WERI-Rb-1 (cell line): Measurements from ENCODE around the gene SHANK1.

Experiments used
- DNase-seq: peaks from one replicate; pipeline ENCODE4 v3.0.0-alpha.2; 2020
- H3K27ac ChIP-seq: fragments of 250-450 bp; sonication (Bioruptor Pico); 2 replicates; pipeline ENCODE4 v1.5.1; 2020; ENCODE audit warnings: mild to moderate bottlenecking, moderate library complexity
- H3K27me3 ChIP-seq: fragments of 250-450 bp; sonication (Bioruptor Pico); 2 replicates; pipeline ENCODE4 v1.5.1; 2021; ENCODE audit warnings: mild to moderate bottlenecking, low read depth, moderate library complexity; ENCODE audit not compliant: insufficient read depth, severe bottlenecking
- H3K36me3 ChIP-seq: fragments of 250-450 bp; sonication (Bioruptor Pico); 2 replicates; pipeline ENCODE4 v1.5.1; 2020; ENCODE audit warnings: mild to moderate bottlenecking, moderate library complexity
- H3K4me3 ChIP-seq: 2 replicates; pipeline ENCODE4 v1.5.1; 2011; ENCODE audit warnings: low read depth, mild to moderate bottlenecking, control low read depth, low read length
- H3K9me3 ChIP-seq: fragments of 250-450 bp; sonication (Bioruptor Pico); 2 replicates; pipeline ENCODE4 v1.5.1; 2021; ENCODE audit warnings: mild to moderate bottlenecking, moderate library complexity; ENCODE audit not compliant: severe bottlenecking
- CTCF ChIP-seq: IDR thresholded peaks from 2 replicates; pipeline ENCODE4 v1.5.1; 2011; ENCODE audit warnings: low read depth, mild to moderate bottlenecking, control low read depth, inconsistent platforms, low read length

SHANK1 gene

GRCh38 chr19:50720921-50721381 lies 1.3 kb upstream of the SHANK1 start:
- H3K27me3 ChIP-seq: peaks cover 8% of the 10 kb centered on the region
- no peak overlapping the region for H3K4me3 ChIP-seq
- no peaks in the 10 kb centered on the region for H3K9me3 ChIP-seq
- no peak overlapping the region for H3K27ac ChIP-seq
- no peak for TF ChIP-seq CTCF
- no peaks in the 10 kb centered on the region for H3K36me3 ChIP-seq
- DNase-seq: no peak

GRCh38 chr19:50720181-50720920 lies 749 bp upstream of the SHANK1 start:
- H3K27me3 ChIP-seq: peaks cover 8% of the 10 kb centered on the region
- no peak for TF ChIP-seq CTCF
- H3K9me3 ChIP-seq: no peaks in the 10 kb centered on the region
- no peaks in the 10 kb centered on the region for H3K36me3 ChIP-seq
- H3K4me3 ChIP-seq: no peak overlapping the region
- DNase-seq: no peak
- no peak overlapping the region for H3K27ac ChIP-seq

GRCh38 chr19:50719119-50719435 lies 525 bp downstream of the SHANK1 start:
- H3K9me3 ChIP-seq: no peaks in the 10 kb centered on the region
- H3K4me3 ChIP-seq: peak overlapping the region; percentile 46
- no peak for DNase-seq
- no peak for TF ChIP-seq CTCF
- no peaks in the 10 kb centered on the region for H3K36me3 ChIP-seq
- H3K27ac ChIP-seq: no peak overlapping the region
- peaks cover 8% of the 10 kb centered on the region for H3K27me3 ChIP-seq

GRCh38 chr19:50718255-50719118 lies 1.1 kb downstream of the SHANK1 start:
- no peak for TF ChIP-seq CTCF
- peaks cover 8% of the 10 kb centered on the region for H3K27me3 ChIP-seq
- no peak for DNase-seq
- H3K9me3 ChIP-seq: no peaks in the 10 kb centered on the region
- H3K4me3 ChIP-seq: peak overlapping the region; percentile 46
- no peak overlapping the region for H3K27ac ChIP-seq
- no peaks in the 10 kb centered on the region for H3K36me3 ChIP-seq

GRCh38 chr19:50717891-50718254 lies 1.7 kb downstream of the SHANK1 start:
- Histone ChIP-seq H3K9me3 (no peaks in the 10 kb centered on the region), H3K4me3 (peak overlapping the region; percentile 46), H3K36me3 (no peaks in the 10 kb centered on the region), H3K27me3 (peaks cover 8% of the 10 kb centered on the region), H3K27ac (no peak overlapping the region)
- DNase-seq: no peak
- no peak for TF ChIP-seq CTCF
